ENCODE results near the gene GNAQ. TPM values are rescaled to one million over a fixed set of nuclear protein-coding genes. Genes with fewer than 3 reads are reported as not detected.

GNAQ gene
- total RNA-seq, 2 donors from 2014 or later = 46.0 to 58.8 TPM

DNA sequence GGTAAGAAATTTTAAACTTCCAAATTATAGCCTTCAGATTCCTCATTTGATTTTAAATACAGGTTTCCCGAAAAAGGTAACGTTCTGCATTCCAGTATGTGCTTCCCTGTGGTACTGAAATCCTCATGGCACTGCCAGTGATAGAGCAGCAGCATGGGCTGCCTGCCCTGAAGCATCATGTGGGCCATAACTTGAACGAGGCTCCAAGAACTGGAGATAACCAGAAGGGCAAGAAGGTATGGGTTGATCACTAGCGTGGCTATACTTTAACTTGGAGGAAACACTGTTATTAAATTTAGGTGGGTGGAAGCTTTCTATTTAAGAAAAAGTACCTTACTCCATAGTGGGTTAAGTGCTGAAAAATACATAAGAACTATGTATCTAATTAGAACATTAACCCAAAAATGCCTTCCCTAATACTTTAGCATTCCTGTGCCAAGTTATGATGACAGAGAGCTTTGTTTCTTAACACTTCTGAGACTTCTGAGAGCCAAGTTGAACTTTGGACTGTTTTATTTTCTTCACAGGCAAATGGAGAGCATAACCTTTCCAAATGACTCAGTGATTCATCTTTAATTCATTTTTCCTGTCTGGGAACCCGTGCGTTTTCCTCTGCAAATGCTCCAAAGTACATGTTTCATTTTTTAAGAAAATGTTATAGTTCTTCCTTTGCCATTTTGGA, 192.0 kb downstream of the GNAQ start:
- no peaks in the 10 kb centered on the region for H3K9me3 ChIP-seq
- no peak overlapping the region for H3K4me3 ChIP-seq
- peaks cover 10 to 36% of the 10 kb centered on the region in 2 donors for H3K4me1 ChIP-seq (ENCODE audit: control insufficient read depth in 1 of 2, low read depth in 2 of 2)
- peak overlapping the region; percentile 30 to 66 for H3K27ac ChIP-seq
- DNase-seq (ENCODE audit: low spot score) (no peak), ATAC-seq (ENCODE audit: insufficient number of reproducible peaks, low FRiP score, low read depth) (no peak)
- H3K36me3 ChIP-seq = no peaks in the 10 kb centered on the region
- TF ChIP-seq, protein P1, sequence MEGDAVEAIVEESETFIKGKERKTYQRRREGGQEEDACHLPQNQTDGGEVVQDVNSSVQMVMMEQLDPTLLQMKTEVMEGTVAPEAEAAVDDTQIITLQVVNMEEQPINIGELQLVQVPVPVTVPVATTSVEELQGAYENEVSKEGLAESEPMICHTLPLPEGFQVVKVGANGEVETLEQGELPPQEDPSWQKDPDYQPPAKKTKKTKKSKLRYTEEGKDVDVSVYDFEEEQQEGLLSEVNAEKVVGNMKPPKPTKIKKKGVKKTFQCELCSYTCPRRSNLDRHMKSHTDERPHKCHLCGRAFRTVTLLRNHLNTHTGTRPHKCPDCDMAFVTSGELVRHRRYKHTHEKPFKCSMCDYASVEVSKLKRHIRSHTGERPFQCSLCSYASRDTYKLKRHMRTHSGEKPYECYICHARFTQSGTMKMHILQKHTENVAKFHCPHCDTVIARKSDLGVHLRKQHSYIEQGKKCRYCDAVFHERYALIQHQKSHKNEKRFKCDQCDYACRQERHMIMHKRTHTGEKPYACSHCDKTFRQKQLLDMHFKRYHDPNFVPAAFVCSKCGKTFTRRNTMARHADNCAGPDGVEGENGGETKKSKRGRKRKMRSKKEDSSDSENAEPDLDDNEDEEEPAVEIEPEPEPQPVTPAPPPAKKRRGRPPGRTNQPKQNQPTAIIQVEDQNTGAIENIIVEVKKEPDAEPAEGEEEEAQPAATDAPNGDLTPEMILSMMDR (IDR thresholded peaks at IDR 0.05) = no peak
- no peaks in the 10 kb centered on the region for H3K27me3 ChIP-seq (replicated peaks; ENCODE audit: insufficient read depth)

GRCh38 chr9:77838986-77839385, 192.6 kb downstream of the GNAQ start:
- no peak for ATAC-seq (ENCODE audit: insufficient number of reproducible peaks, low FRiP score, low read depth)
- H3K27ac ChIP-seq = peak overlapping the region in 1 of 2 donors; percentile 66
- H3K4me3 ChIP-seq = no peak overlapping the region

GRCh38 chr9:77834898-77835488, 196.6 kb downstream of the GNAQ start:
- Histone ChIP-seq H3K9me3 (no peaks in the 10 kb centered on the region), H3K36me3 (no peaks in the 10 kb centered on the region), H3K4me1 (ENCODE audit: control insufficient read depth in 1 of 2, low read depth in 2 of 2) (peaks cover 38 to 42% of the 10 kb centered on the region in 2 donors), H3K4me3 (no peak overlapping the region), H3K27ac (no peak overlapping the region), H3K27me3 (replicated peaks; ENCODE audit: insufficient read depth) (no peaks in the 10 kb centered on the region)
- TF ChIP-seq, protein P1 (IDR thresholded peaks at IDR 0.05) = no peak
- ATAC-seq (ENCODE audit: insufficient number of reproducible peaks, low FRiP score, low read depth) (peak; percentile 19), DNase-seq (ENCODE audit: low spot score) (no peak)

More at GRCh38 chr9:77838986-77839385, 192.6 kb downstream of the GNAQ start:
- DNase-seq (ENCODE audit: low spot score) = no peak
- TF ChIP-seq, protein P1 (IDR thresholded peaks at IDR 0.05) = no peak
- Histone ChIP-seq H3K4me1 (ENCODE audit: control insufficient read depth in 1 of 2, low read depth in 2 of 2) (peaks cover 16 to 39% of the 10 kb centered on the region in 2 donors), H3K27me3 (replicated peaks; ENCODE audit: insufficient read depth) (no peaks in the 10 kb centered on the region), H3K36me3 (no peaks in the 10 kb centered on the region), H3K9me3 (no peaks in the 10 kb centered on the region)

- TF ChIP-seq, protein P1 (IDR thresholded peaks at IDR 0.05) = no peak
- Histone ChIP-seq H3K36me3 (no peaks in the 10 kb centered on the region), H3K27me3 (replicated peaks; ENCODE audit: insufficient read depth) (no peaks in the 10 kb centered on the region), H3K4me1 (ENCODE audit: control insufficient read depth in 1 of 2, low read depth in 2 of 2) (peaks cover 30 to 33% of the 10 kb centered on the region in 2 donors), H3K4me3 (no peak overlapping the region), H3K9me3 (no peaks in the 10 kb centered on the region), H3K27ac (peak overlapping the region in 1 of 2 donors; percentile 28)
- ATAC-seq (ENCODE audit: insufficient number of reproducible peaks, low FRiP score, low read depth) (no peak), DNase-seq (ENCODE audit: low spot score) (no peak)
These were observed 197.8 kb downstream of the GNAQ start for GRCh38 chr9:77833561-77834429.

- TF ChIP-seq, protein P1 (IDR thresholded peaks at IDR 0.05) = no peak
- peak overlapping the region in 1 of 2 donors; percentile 28 for H3K27ac ChIP-seq
- peaks cover 29 to 33% of the 10 kb centered on the region in 2 donors for H3K4me1 ChIP-seq (ENCODE audit: control insufficient read depth in 1 of 2, low read depth in 2 of 2)
- H3K36me3 ChIP-seq = no peaks in the 10 kb centered on the region
- no peak overlapping the region for H3K4me3 ChIP-seq
- H3K27me3 ChIP-seq (replicated peaks; ENCODE audit: insufficient read depth) = no peaks in the 10 kb centered on the region
- ATAC-seq (ENCODE audit: insufficient number of reproducible peaks, low FRiP score, low read depth) = no peak
- H3K9me3 ChIP-seq = no peaks in the 10 kb centered on the region
- DNase-seq (ENCODE audit: low spot score) = no peak
These were observed 199.0 kb downstream of the GNAQ start for GRCh38 chr9:77832639-77833038.
